Measurements from ENCODE around the gene LOXL3. TPM values are rescaled to one million over a fixed set of nuclear protein-coding genes. Genes with fewer than 3 reads are reported as not detected.

Gene LOXL3
- 1 to 10 TPM in 3 of 4 donors, under 1 TPM in 1; 0.98 to 5.6 (median 2.2) TPM for total RNA-seq

GRCh38 chr2:74553892-74554819, at the start of gene LOXL3, which contains the start of gene DOK1:
LOXL3 (minus strand) TSS chr2:74553942; CDS start chr2:74552634, 1,308 bp downstream.
DOK1 (plus strand) TSS chr2:74554720; CDS start chr2:74554755, 35 bp downstream.
- intact Hi-C loops (cut with DNase I): no loop called here
- WGBS, 2 donors: 2 to 3% methylated on average over 20 to 22 of the region's 73 CpGs

GRCh38 chr2:74602586-74603281, 49.0 kb upstream of the LOXL3 start:
- no peak overlapping the region for H3K4me3 ChIP-seq (replicated peaks in 1 of 3)
- H3K27ac ChIP-seq: no peak overlapping the region
- no peaks in the 10 kb centered on the region for H3K27me3 ChIP-seq
- 54 to 57% methylated on average over 1 of the region's 1 CpG for WGBS, 2 donors
- H3K9me3 ChIP-seq: no peaks in the 10 kb centered on the region
- no peaks in the 10 kb centered on the region for H3K4me1 ChIP-seq
- TF ChIP-seq POLR2A (IDR thresholded peaks at IDR 0.05) (no peak), CTCF (IDR thresholded peaks at IDR 0.05) (no peak)
- DNase-seq: no peak
- H3K36me3 ChIP-seq: no peaks in the 10 kb centered on the region
- intact Hi-C loops (cut with DNase I): no loop called here

More at GRCh38 chr2:74553892-74554819, at the start of gene LOXL3, which contains the start of gene DOK1:
- H3K36me3 ChIP-seq: peaks cover 0 to 6% of the 10 kb centered on the region in 2 donors
- no peaks in the 10 kb centered on the region for H3K9me3 ChIP-seq
- peak; percentile 86 to 88 for DNase-seq
- H3K4me1 ChIP-seq: peaks cover 7 to 15% of the 10 kb centered on the region in 2 donors
- TF ChIP-seq POLR2A (IDR thresholded peaks at IDR 0.05) (peak in 1 of 2 donors; percentile 42), CTCF (IDR thresholded peaks at IDR 0.05) (peak in 1 of 6 experiments; percentile 23)
- H3K27ac ChIP-seq: peak within 1 kb of the TSS; percentile 75 to 89 (median 86)
- H3K27me3 ChIP-seq: no peaks in the 10 kb centered on the region
- peak within 1 kb of the TSS; percentile 66 to 94 (median 89) for H3K4me3 ChIP-seq (replicated peaks in 1 of 3)

GRCh38 chr2:74599676-74600075, 45.9 kb upstream of the LOXL3 start:
- Histone ChIP-seq H3K9me3 (no peaks in the 10 kb centered on the region), H3K27ac (no peak overlapping the region), H3K27me3 (no peaks in the 10 kb centered on the region), H3K4me1 (no peaks in the 10 kb centered on the region), H3K4me3 (replicated peaks in 1 of 3) (no peak overlapping the region), H3K36me3 (no peaks in the 10 kb centered on the region)
- TF ChIP-seq CTCF (IDR thresholded peaks at IDR 0.05) (no peak), POLR2A (IDR thresholded peaks at IDR 0.05) (no peak)
- no peak for DNase-seq
- intact Hi-C loops (cut with DNase I): no loop called here
- WGBS, 2 donors: 37 to 56% methylated on average over 3 of the region's 3 CpGs

GRCh38 chr2:74597410-74597809, 43.7 kb upstream of the LOXL3 start:
- intact Hi-C loops (cut with DNase I): no loop called here
- Histone ChIP-seq H3K27ac (no peak overlapping the region), H3K9me3 (no peaks in the 10 kb centered on the region), H3K36me3 (no peaks in the 10 kb centered on the region), H3K4me3 (replicated peaks in 1 of 3) (no peak overlapping the region), H3K4me1 (no peaks in the 10 kb centered on the region), H3K27me3 (no peaks in the 10 kb centered on the region)
- DNase-seq: no peak
- no peak for TF ChIP-seq CTCF (IDR thresholded peaks at IDR 0.05)
- WGBS, 2 donors: 64 to 78% methylated on average over 1 of the region's 1 CpG

Measured in thyroid gland (tissue), 4 donors.